Vagina (tissue), 2 donors: ENCODE measurements around the gene SNCG. TPM values are rescaled to one million over a fixed set of nuclear protein-coding genes. Genes with fewer than 3 reads are reported as not detected.
"Not testable (repeated sequence)": the region's sequence is repeated elsewhere in the genome, so short reads cannot be mapped to it uniquely, and the experiment has no call there.

ENCODE experiments used
- DNase-seq, 2 donors: peaks; one replicate each; pipeline ENCODE4 v3.0.0-alpha.2; 2017; ENCODE audit errors: extremely low spot score in 2 of 2
- H3K27ac ChIP-seq: fragments of 200-600 bp; sonication (generic); one replicate; pipeline ENCODE4 v1.5.1; 2019
- H3K27me3 ChIP-seq: fragments of 200-600 bp; sonication (generic); one replicate; pipeline ENCODE4 v1.5.1; 2019
- H3K36me3 ChIP-seq, 2 donors: fragments of 200-600 bp; sonication (generic); one replicate each; pipeline ENCODE4 v1.5.1; 2017 to 2019
- H3K4me1 ChIP-seq: fragments of 200-600 bp; sonication (generic); one replicate; pipeline ENCODE4 v1.5.1; 2019
- H3K4me3 ChIP-seq, 2 donors: fragments of 200-600 bp; sonication (generic); 1 replicate in 1 of 2; 2 replicates in 1 of 2; pipeline ENCODE4 v1.5.1; 2016 to 2019
- H3K9me3 ChIP-seq: fragments of 200-600 bp; sonication (generic); one replicate; pipeline ENCODE4 v1.5.1; 2019
- POLR2A ChIP-seq, 2 donors: fragments of 450-650 bp; IDR thresholded peaks; one replicate each; pipeline ENCODE4 v1.6.1; 2017; ENCODE audit warnings: antibody characterized with exemption in 2 of 2, mild to moderate bottlenecking in 2 of 2, moderate library complexity in 2 of 2
- POLR2AphosphoS5 ChIP-seq, 2 donors: sonication (generic); formaldehyde crosslinking; IDR thresholded peaks; one replicate each; pipeline ENCODE4 v1.9.0; 2017; ENCODE audit warnings: antibody characterized with exemption in 2 of 2, mild to moderate bottlenecking in 2 of 2, low read depth in 1 of 2; ENCODE audit not compliant: insufficient read depth in 1 of 2
- intact Hi-C: fragments of 100-400 bp; cut with DNase I; formaldehyde crosslinking; loops from one replicate; pipeline ENCODE4 v1.15.1; 2023
- small RNA-seq: library from RNA; depleted of rRNA; stranded (forward); fragments of <200 nt; gene quantifications from one replicate; pipeline ENCODE3, GENCODE V24; 2016
- total RNA-seq: library from RNA; depleted of rRNA; stranded (reverse); fragments of >200 nt; gene quantifications from one replicate; pipeline ENCODE4 v1.2.3, GENCODE V29; 2016
- TF ChIP-seq, protein P1 (sequence below), 3 experiments: fragments of 450-650 bp in 2 of 3; fragments of 200-600 bp in 1 of 3; sonication (generic) in 1 of 3; IDR thresholded peaks; one replicate each; pipeline ENCODE4 v1.5.1; 2017 to 2019; ENCODE audit warnings: antibody characterized with exemption in 3 of 3, mild to moderate bottlenecking in 2 of 3, moderate library complexity in 2 of 3

The SNCG gene
- total RNA-seq, 1 donor from 2014 or later = 36.6 TPM

DNA sequence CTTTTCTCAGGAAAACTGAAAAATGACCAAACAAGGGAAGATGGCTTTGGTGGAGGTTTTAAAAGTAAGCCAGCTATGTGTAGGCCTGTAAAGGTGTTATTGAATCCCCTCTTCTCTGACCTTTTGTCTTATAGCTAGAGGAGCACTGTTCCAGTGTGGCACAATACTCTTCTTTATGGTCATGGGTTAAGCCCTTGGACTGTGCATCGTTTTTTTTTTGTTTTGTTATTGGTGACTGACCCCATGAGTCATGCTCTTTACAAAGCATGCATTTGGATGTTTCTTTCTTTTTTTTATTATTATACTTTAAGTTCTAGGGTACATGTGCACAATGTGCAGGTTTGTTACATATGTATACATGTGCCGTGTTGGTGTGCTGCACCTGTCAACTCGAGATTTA lies 42.1 kb downstream of the SNCG start:
- H3K4me1 ChIP-seq = no peaks in the 10 kb centered on the region
- intact Hi-C loops = no loop called here
- TF ChIP-seq, protein P1, sequence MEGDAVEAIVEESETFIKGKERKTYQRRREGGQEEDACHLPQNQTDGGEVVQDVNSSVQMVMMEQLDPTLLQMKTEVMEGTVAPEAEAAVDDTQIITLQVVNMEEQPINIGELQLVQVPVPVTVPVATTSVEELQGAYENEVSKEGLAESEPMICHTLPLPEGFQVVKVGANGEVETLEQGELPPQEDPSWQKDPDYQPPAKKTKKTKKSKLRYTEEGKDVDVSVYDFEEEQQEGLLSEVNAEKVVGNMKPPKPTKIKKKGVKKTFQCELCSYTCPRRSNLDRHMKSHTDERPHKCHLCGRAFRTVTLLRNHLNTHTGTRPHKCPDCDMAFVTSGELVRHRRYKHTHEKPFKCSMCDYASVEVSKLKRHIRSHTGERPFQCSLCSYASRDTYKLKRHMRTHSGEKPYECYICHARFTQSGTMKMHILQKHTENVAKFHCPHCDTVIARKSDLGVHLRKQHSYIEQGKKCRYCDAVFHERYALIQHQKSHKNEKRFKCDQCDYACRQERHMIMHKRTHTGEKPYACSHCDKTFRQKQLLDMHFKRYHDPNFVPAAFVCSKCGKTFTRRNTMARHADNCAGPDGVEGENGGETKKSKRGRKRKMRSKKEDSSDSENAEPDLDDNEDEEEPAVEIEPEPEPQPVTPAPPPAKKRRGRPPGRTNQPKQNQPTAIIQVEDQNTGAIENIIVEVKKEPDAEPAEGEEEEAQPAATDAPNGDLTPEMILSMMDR (IDR thresholded peaks at IDR 0.05) = no peak
- TF ChIP-seq POLR2A (IDR thresholded peaks at IDR 0.05) (no peak), POLR2AphosphoS5 (IDR thresholded peaks at IDR 0.05; ENCODE audit: insufficient read depth in 1 of 2, low read depth in 1 of 2) (no peak)

DNA sequence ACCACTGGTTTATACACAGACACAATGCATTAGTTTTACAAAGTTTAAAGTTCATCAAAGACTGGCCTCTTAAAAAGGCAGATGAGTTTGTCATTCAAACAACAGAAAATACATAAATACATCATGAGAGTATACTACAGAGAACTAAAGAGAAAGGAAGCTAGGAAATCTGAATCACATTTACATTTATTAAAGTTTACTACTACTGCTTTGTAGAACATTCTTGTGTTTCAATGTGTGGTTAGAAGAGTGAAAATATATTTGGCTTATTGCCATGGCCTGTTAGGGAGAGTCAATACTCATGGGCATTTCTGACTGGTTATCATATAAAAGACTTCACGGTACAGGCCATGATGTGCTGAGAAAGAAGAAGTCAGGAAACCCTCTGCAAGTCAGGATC lies 48.7 kb downstream of the SNCG start:
- H3K4me1 ChIP-seq, H3K27me3 ChIP-seq, H3K9me3 ChIP-seq, H3K27ac ChIP-seq, intact Hi-C loops, H3K36me3 ChIP-seq, H3K4me3 ChIP-seq, DNase-seq: not testable (repeated sequence)

More for the DNA sequence above, 42.1 kb downstream of the SNCG start:
- Histone ChIP-seq H3K27me3 (no peaks in the 10 kb centered on the region), H3K4me3 (no peak overlapping the region), H3K36me3 (no peaks in the 10 kb centered on the region), H3K9me3 (no peaks in the 10 kb centered on the region), H3K27ac (no peak overlapping the region)
- DNase-seq = no peak

- H3K27ac ChIP-seq = not testable (repeated sequence)
Observed at GRCh38 chr10:87007674-87008073, 49.3 kb downstream of the SNCG start.

GRCh38 chr10:87008303-87008702 lies 49.9 kb downstream of the SNCG start:
- intact Hi-C loops, DNase-seq, H3K9me3 ChIP-seq, H3K4me1 ChIP-seq, H3K27ac ChIP-seq, H3K4me3 ChIP-seq, H3K36me3 ChIP-seq, H3K27me3 ChIP-seq: not testable (repeated sequence)

More at GRCh38 chr10:87007674-87008073, 49.3 kb downstream of the SNCG start:
- H3K4me1 ChIP-seq, DNase-seq, H3K27me3 ChIP-seq, H3K9me3 ChIP-seq, intact Hi-C loops, H3K36me3 ChIP-seq, H3K4me3 ChIP-seq: not testable (repeated sequence)

DNA sequence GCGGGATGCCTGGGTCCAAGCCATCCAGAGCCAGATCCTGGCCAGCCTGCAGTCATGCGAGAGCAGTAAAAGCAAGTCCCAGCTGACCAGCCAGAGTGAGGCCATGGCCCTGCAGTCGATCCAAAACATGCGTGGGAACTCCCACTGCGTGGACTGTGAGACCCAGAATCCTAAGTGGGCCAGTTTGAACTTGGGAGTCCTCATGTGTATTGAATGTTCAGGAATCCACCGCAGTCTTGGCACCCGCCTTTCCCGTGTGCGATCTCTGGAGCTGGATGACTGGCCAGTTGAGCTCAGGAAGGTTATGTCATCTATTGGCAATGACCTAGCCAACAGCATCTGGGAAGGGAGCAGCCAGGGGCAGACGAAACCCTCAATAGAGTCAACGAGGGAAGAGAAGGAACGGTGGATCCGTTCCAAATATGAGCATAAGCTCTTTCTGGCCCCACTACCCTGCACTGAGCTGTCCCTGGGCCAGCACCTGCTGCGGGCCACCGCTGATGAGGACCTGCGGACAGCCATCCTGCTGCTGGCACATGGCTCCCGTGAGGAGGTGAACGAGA lies 50.8 kb downstream of the SNCG start:
- H3K27ac ChIP-seq, H3K4me3 ChIP-seq, H3K36me3 ChIP-seq, H3K4me1 ChIP-seq, H3K9me3 ChIP-seq, intact Hi-C loops, H3K27me3 ChIP-seq, DNase-seq: not testable (repeated sequence)

Small RNA genes within 50 kb of the gene (small RNA-seq; reads per million reads assigned to genes)
- gene BMS1P3 = not detected

Other genes with a start within 250 kb of the SNCG start
- gene BMPR1A, start 202.0 kb upstream of the SNCG start, total RNA-seq = 33.1 TPM
- gene MMRN2, start 984 bp upstream of the SNCG start, total RNA-seq = 57.2 TPM
- gene ADIRF, start 9.9 kb downstream of the SNCG start, total RNA-seq = 374 TPM
- gene FAM25A, start 61.7 kb downstream of the SNCG start, total RNA-seq = 40.0 TPM
- 133 TPM for gene GLUD1, start 136.2 kb downstream of the SNCG start, total RNA-seq
- 27.5 TPM for gene SHLD2, start 136.6 kb downstream of the SNCG start, total RNA-seq